Stimulated activated CD8-positive, alpha-beta memory T cell treated with anti-CD3 and anti-CD28 coated beads, Interleukin-12 subunit alpha, Interleukin-12 subunit beta, amount 100 ng/mL, for 1 hour (primary cell): ENCODE measurements around the gene IFNB1.

Experiments
- DNase-seq: peaks from one replicate; pipeline ENCODE4 v3.0.0-alpha.2; 2020; ENCODE audit warnings: low read depth

The IFNB1 gene

DNA sequence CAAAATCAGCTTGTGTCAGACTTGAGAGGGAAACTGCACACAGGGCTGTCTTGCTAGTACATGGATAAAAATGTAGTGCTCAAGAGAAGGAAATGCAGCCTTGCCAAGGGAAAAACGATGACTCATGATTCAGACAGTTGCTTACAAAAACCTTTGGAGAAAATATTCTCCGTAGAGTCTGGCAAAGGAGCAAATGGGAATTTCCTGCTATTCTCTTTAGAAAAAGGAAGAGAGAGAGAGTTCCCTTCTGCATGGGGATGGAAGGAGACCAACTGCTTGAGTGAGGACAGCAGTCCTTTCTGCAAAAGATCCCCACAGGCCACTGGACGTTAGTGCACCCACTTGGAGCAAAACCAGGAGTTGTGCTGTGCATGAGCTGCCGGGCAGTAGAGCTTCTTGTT lies 7.6 kb downstream of the IFNB1 start:
- DNase-seq, result no peak

GRCh38 chr9:21060919-21061561 lies 16.7 kb downstream of the IFNB1 start:
- DNase-seq, result no peak

DNA sequence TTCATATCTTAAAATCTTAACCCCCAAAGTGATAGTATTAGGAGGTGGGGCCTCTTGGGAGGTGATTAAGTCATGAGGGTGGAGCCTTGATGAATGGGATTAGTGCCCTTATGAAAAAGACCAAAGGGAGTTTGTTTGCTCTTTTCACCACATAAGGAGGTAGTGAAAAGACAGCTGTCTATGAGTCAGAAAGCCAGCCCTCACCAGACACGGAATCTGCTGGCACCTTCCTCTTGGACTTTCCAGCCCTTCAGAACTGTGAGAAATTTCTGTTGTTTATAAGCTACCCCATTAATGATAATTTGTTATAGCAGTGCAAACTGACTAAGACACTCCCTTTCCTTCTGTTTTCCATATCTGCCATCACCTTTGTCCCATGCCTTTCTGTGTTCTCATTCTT lies 20.8 kb downstream of the IFNB1 start:
- DNase-seq, result no peak

GRCh38 chr9:21053851-21054250 lies 23.9 kb downstream of the IFNB1 start:
- DNase-seq, result no peak

DNA sequence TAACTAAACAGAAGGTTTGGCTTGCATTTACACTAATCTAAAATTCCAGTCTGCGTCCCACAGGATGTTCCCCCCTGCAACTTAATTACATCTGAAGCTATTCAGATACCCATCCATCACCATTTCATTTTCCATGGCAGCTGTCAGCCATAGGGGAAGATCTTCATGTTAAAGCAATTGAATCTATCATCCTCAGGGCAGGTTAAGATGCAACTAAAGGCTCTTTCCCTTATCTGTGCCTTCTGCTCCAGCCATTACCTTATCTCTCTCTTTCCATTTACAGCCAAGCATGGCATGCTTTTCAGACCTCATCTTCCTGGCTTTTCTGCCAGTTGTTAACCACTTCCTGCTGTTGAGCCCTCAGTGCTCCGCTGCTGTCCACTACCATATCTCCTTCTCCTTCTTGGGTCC lies 30.5 kb downstream of the IFNB1 start:
- DNase-seq, result no peak

DNA sequence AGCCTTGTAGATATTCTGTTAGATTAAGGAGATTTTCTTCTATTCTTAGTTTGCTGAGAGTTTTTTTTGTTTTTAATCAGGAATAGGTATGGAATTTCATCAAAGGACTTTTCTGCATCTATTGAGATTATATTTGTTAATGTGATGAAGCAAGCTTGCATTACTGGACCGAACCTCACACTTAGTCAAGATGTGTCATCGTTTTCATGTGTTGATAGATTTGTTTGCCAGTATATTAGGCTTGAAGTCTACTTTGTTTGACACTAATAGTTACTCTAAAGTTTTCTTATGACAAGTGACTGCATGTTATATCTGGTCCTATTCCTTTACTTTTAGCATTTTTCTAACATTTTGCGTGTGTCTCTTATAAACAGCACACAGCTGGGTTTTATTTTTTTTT lies 33.9 kb downstream of the IFNB1 start:
- DNase-seq, result no peak

DNA sequence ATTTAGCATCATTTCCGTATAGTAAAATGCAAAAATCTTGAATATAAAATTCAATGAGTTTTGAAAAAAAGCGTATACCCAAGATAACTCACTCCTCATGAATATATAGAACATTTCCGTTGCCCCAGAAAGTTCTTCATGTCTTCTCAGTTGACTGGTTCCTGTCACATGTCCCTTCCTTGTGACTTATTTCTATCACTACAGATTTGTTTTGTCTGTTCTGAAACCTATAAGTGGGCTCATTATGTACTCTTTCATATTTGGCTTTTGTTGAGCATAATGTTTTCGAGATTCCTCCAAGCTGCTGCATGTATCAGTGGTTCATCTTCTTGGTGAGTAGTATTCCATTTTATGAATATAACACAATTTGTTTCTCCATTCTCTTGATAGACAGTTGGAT lies 35.3 kb downstream of the IFNB1 start:
- no peak for DNase-seq

GRCh38 chr9:21039302-21039701 lies 38.4 kb downstream of the IFNB1 start:
- DNase-seq, result no peak

DNA sequence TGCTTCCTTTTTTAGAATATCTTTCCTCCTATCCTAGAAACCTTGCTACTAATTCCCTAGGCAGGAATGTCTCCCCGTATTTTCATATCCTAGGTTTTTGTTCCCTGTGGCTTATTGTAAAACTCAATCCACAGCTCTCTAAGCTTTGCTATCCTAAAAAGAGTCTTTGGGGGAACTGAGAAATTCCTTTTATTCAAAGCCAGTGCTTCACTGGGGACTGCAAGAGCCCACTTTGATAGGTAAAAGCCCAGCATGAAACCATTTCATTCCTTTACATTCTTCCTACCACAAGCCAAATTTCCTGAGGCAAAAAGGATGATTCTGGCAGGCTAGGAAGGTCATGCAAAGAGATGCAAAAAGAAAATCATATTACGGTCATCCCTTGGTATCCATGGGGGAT lies 40.5 kb downstream of the IFNB1 start:
- DNase-seq, result no peak

DNA sequence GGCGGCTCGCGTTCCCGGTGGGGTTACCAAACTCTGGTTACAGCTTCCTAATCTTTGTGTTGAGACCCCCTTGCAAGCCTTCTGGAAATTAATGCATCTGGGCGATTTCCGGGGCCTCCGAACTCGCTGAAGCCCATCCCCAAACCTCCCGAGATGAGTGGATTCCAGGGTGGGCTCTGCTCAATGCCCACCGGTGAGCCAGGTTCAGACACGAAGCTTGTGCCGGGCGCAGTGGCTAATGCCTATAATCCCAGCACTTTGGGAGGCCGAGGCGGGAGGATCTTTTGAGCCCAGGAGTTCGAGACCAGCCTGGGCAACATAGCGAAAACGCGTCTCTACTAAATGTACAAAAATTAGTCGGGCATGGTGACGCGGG lies 45.9 kb downstream of the IFNB1 start:
- DNase-seq, result no peak

DNA sequence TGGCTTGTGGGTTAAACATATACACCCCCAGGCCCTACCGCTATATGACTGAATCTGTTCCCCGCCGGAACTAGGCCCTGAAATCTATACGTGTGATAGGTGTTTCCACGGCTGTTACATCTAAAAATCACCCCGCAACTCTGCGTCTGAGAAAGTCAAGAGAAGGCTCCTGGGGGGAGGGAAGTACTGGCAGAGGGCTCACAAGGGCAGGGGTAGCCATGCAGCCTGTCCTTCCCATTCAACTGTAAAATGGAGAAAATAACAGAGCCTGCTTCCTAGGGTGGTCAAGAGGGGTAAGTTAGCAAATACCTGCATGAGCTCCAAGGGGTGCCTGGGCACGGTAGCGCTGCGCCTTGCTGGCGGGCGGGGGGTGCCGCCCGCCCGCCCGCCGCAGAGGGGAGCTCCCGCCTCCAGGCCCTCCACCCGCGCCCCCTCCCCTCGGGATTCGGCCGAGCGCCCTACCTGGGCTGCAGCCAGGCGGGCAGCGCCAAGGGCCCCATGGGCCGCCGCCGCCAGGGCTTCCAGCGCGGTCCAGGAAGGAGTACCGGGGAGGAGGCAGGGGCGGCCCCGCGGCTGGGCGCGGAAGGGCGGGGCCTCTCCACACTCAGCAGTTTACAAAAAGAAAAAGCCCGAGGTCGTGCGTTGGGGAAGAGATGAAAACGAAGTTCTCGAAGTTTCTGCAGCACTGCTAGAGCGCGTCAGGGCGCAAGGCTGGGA lies 46.5 kb downstream of the IFNB1 start, which contains the start of gene HACD4:
Gene HACD4, minus strand, starts transcription at position 550 of the 717 bp plus-strand sequence. Its CDS starts 50 bp downstream, at position 500.
- peak; percentile 48 for DNase-seq

- no peak for DNase-seq
These were observed 47.2 kb downstream of the IFNB1 start for GRCh38 chr9:21030389-21031035.

DNA sequence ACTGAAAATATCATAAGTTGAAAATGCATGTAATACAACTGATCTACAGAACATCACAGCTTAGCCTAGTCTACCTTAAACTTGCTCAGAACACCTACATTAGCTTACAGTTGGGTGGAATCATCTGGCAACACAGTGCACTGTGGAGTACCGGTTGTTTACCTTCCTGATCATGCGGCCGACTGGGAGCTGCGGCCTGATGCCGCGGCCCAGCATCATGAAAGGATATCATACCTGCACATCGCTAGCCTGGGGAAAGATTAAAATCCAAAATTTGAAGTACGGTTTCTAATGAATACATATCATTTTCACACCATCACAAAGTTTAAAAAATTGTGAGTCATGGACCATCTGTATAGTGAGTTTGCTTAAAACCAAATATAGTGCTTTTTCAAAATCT lies 48.1 kb downstream of the IFNB1 start:
- no peak for DNase-seq

DNA sequence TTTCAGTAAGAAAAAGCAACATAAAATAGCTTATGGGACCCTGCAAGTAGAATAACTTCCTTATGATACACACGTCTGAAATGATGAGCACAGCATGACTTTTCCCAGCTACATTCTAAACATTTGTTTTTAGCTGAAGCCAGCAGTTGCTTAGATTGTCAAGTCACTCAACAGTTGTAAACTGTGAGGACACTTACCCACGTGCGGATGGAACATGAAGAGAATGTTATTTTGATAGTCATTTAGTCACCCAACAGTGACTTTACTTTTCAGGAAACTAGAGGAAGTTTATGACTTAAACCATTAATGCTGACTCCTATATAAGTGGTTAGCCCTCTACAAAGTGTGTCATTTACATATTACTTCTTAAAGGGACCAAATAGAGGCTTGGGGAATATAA lies 49.3 kb downstream of the IFNB1 start:
- DNase-seq, result no peak

GRCh38 chr9:21027295-21027694 lies 50.4 kb downstream of the IFNB1 start:
- DNase-seq, result no peak
